Fibroblast of lung (primary cell): ENCODE data around the gene NGDN. TPM values are rescaled to one million over a fixed set of nuclear protein-coding genes. Genes with fewer than 3 reads are reported as not detected.

ENCODE experiments used
- DNase-seq, 2 donors: peaks; one replicate each; pipeline versions ENCODE4 v3.0.0 to v3.0.0-alpha.2; 2010; ENCODE audit warnings: low read depth in 2 of 2
- H2AFZ ChIP-seq: 2 replicates; pipeline ENCODE4 v1.5.1; 2012; ENCODE audit warnings: low read length, control low read depth, inconsistent platforms
- H3K27ac ChIP-seq: 2 replicates; pipeline ENCODE4 v1.5.1; 2011; ENCODE audit warnings: low read length, control low read depth; ENCODE audit not compliant: insufficient read depth
- H3K27me3 ChIP-seq: 2 replicates; pipeline ENCODE4 v1.5.1; 2011; ENCODE audit warnings: mild to moderate bottlenecking, low read length; ENCODE audit not compliant: control insufficient read depth, insufficient read depth
- H3K36me3 ChIP-seq: 2 replicates; pipeline ENCODE4 v1.5.1; 2011; ENCODE audit warnings: low read length; ENCODE audit not compliant: control insufficient read depth, insufficient read depth
- H3K4me1 ChIP-seq: 2 replicates; pipeline ENCODE4 v1.5.1; 2011; ENCODE audit warnings: low read length; ENCODE audit not compliant: control insufficient read depth, insufficient read depth; ENCODE audit errors: extremely low read depth
- H3K4me2 ChIP-seq: 2 replicates; pipeline ENCODE4 v1.5.1; 2011; ENCODE audit warnings: low read length, control low read depth; ENCODE audit not compliant: insufficient read depth; ENCODE audit errors: extremely low read depth
- H3K4me3 ChIP-seq, 4 experiments: fragments of 200-600 bp in 1 of 4; sonication (generic) in 1 of 4; replicated peaks in 1 of 4; 2 replicates each; pipeline ENCODE4 v1.5.1; 2011 to 2016; ENCODE audit warnings: low read length in 4 of 4, low read depth in 3 of 4, mild to moderate bottlenecking in 3 of 4, control low read depth in 2 of 4, inconsistent platforms in 1 of 4, mixed read lengths in 1 of 4; ENCODE audit not compliant: insufficient read depth in 1 of 4; ENCODE audit errors: control extremely low read depth in 1 of 4
- H3K79me2 ChIP-seq: 2 replicates; pipeline ENCODE4 v1.5.1; 2012; ENCODE audit warnings: mild to moderate bottlenecking, low read length, inconsistent platforms; ENCODE audit not compliant: control insufficient read depth, insufficient read depth
- H3K9ac ChIP-seq: 2 replicates; pipeline ENCODE4 v1.5.1; 2011; ENCODE audit warnings: mild to moderate bottlenecking, low read length, control low read depth; ENCODE audit not compliant: insufficient read depth
- H3K9me3 ChIP-seq: 2 replicates; pipeline ENCODE4 v1.5.1; 2012; ENCODE audit warnings: low read depth, low read length; ENCODE audit not compliant: control insufficient read depth, insufficient read depth
- H4K20me1 ChIP-seq: 2 replicates; pipeline ENCODE4 v1.5.1; 2011; ENCODE audit warnings: low read length; ENCODE audit not compliant: control insufficient read depth, insufficient read depth; ENCODE audit errors: extremely low read depth
- EZH2 ChIP-seq: IDR thresholded peaks from 2 replicates; pipeline ENCODE4 v1.5.1; 2012; ENCODE audit warnings: low read length, control low read depth, mild to moderate bottlenecking; ENCODE audit errors: missing control alignments
- polyA plus RNA-seq, 2 donors: library from polyadenylated mRNA; depleted of rRNA in 1 of 2; stranded (reverse) in 1 of 2; unstranded in 1 of 2; fragments of >200 nt; gene quantifications; 2 replicates each; pipeline ENCODE4 v1.2.1, GENCODE V29; 2011 to 2012; ENCODE audit warnings: missing spikeins in 1 of 2
- total RNA-seq: library from RNA; depleted of rRNA; stranded (reverse); fragments of >200 nt; gene quantifications from 2 replicates; pipeline ENCODE4 v1.2.1, GENCODE V29; 2014
- TF ChIP-seq, protein P1 (sequence below), 2 donors: IDR thresholded peaks in 1 of 2; conservative IDR thresholded peaks in 1 of 2; 1 replicate in 1 of 2; 2 replicates in 1 of 2; pipeline ENCODE4 v1.5.1; 2011 to 2012; ENCODE audit warnings: low read length in 2 of 2, control low read depth in 1 of 2, inconsistent platforms in 1 of 2, low read depth in 1 of 2, mild to moderate bottlenecking in 1 of 2

NGDN gene
- total and polyA plus RNA-seq, 2 donors (not counting 1 experiment from before 2014, with no cell fraction given), result 39.5 to 46.9 TPM

DNA sequence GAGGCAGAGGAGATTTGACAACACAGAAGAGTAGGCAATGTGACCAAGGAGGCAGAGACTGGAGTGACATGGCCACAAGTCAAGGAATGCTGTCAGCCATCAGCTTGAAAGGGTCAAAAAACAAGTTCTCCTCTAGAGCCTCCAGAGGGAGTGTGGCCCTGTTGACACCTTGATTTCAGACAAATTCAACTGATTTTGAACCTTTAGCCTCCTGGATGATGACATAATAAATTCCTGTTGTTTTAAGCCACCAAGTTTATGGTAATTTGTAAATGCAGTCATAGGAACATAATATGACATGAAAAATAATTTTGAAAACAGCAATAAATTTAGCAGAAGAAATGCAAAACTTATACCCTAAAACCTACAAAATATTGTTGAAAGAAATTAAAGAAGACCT lies 8.5 kb upstream of the NGDN start:
- Histone ChIP-seq H3K9ac (no peak overlapping the region), H4K20me1 (no peaks in the 10 kb centered on the region), H2AFZ (no peak overlapping the region), H3K4me1 (no peaks in the 10 kb centered on the region), H3K27me3 (no peaks in the 10 kb centered on the region), H3K36me3 (no peaks in the 10 kb centered on the region), H3K9me3 (no peaks in the 10 kb centered on the region), H3K79me2 (no peaks in the 10 kb centered on the region), H3K27ac (no peak overlapping the region), H3K4me2 (no peak overlapping the region), H3K4me3 (no peak overlapping the region)
- DNase-seq, result no peak
- TF ChIP-seq, protein P1, sequence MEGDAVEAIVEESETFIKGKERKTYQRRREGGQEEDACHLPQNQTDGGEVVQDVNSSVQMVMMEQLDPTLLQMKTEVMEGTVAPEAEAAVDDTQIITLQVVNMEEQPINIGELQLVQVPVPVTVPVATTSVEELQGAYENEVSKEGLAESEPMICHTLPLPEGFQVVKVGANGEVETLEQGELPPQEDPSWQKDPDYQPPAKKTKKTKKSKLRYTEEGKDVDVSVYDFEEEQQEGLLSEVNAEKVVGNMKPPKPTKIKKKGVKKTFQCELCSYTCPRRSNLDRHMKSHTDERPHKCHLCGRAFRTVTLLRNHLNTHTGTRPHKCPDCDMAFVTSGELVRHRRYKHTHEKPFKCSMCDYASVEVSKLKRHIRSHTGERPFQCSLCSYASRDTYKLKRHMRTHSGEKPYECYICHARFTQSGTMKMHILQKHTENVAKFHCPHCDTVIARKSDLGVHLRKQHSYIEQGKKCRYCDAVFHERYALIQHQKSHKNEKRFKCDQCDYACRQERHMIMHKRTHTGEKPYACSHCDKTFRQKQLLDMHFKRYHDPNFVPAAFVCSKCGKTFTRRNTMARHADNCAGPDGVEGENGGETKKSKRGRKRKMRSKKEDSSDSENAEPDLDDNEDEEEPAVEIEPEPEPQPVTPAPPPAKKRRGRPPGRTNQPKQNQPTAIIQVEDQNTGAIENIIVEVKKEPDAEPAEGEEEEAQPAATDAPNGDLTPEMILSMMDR (conservative IDR thresholded peaks at IDR 0.05 in 1 of 2, IDR thresholded peaks at IDR 0.05 in 1 of 2; ENCODE audit: low read depth in 1 of 2, low read length in 2 of 2), result no peak
- no peak for TF ChIP-seq EZH2

DNA sequence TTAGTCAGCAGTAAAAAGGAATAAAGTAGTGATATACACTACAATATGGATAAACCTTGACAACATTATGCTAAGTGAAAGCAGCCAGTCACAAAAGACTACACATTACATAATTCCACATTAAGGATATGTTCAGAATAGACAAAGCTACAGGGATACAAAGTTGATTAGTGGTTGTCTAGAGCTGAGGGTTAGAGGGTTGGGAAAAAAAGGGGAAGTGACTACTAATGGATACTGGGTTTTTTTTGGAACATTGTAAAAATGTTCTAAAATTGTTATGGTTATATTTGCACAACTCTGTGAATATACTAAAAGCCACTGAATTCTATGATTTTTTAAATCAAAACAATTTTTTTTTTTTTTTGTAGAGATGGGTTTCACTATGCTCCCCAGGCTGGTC lies 4.8 kb upstream of the NGDN start:
- DNase-seq, result no peak
- Histone ChIP-seq H3K4me3 (no peak overlapping the region), H3K4me2 (no peak overlapping the region), H3K79me2 (peaks cover 1% of the 10 kb centered on the region), H4K20me1 (no peaks in the 10 kb centered on the region), H2AFZ (no peak overlapping the region), H3K9ac (no peak overlapping the region), H3K9me3 (no peaks in the 10 kb centered on the region), H3K4me1 (no peaks in the 10 kb centered on the region), H3K36me3 (no peaks in the 10 kb centered on the region), H3K27me3 (no peaks in the 10 kb centered on the region), H3K27ac (no peak overlapping the region)
- TF ChIP-seq, protein P1 (conservative IDR thresholded peaks at IDR 0.05 in 1 of 2, IDR thresholded peaks at IDR 0.05 in 1 of 2; ENCODE audit: low read depth in 1 of 2, low read length in 2 of 2), result no peak
- no peak for TF ChIP-seq EZH2

DNA sequence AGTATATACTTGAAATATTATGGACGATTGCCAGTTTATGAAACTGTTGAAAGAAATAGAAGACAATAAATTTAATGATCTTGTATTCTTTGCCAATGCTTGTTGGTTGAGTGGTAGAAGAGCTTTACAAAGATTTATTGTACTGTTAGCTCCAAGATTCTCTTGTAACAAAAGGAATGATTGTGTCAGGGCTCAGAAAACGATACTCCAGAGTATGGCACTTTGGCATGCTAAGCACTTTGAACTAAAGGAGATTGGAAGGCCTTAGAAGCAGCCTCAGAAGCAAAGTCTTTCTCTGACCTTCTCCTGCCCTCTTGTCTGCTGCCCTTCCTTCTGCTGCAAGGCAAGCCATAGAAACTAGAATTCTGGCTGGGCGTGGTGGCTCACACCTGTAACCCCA lies 4.2 kb upstream of the NGDN start:
- Histone ChIP-seq H3K4me2 (no peak overlapping the region), H3K9ac (no peak overlapping the region), H3K79me2 (peaks cover 7% of the 10 kb centered on the region), H3K36me3 (no peaks in the 10 kb centered on the region), H4K20me1 (no peaks in the 10 kb centered on the region), H3K9me3 (no peaks in the 10 kb centered on the region), H3K4me1 (peaks cover under 1% of the 10 kb centered on the region), H3K4me3 (no peak overlapping the region), H2AFZ (no peak overlapping the region), H3K27ac (no peak overlapping the region), H3K27me3 (no peaks in the 10 kb centered on the region)
- no peak for DNase-seq
- TF ChIP-seq EZH2, result no peak
- TF ChIP-seq, protein P1 (conservative IDR thresholded peaks at IDR 0.05 in 1 of 2, IDR thresholded peaks at IDR 0.05 in 1 of 2; ENCODE audit: low read depth in 1 of 2, low read length in 2 of 2), result no peak
